GM21723 (cell line): ENCODE measurements around the gene WARS2.
"Not testable (repeated sequence)": the region's sequence is repeated elsewhere in the genome, so short reads cannot be mapped to it uniquely, and the experiment has no call there.

Experiments used
- ATAC-seq: cut with Tn5 transposase; IDR thresholded peaks from one replicate; pipeline ENCODE4 v1.9.1; 2021; ENCODE audit warnings: mild to moderate bottlenecking, moderate library complexity; ENCODE audit not compliant: unreplicated experiment

WARS2 gene

DNA sequence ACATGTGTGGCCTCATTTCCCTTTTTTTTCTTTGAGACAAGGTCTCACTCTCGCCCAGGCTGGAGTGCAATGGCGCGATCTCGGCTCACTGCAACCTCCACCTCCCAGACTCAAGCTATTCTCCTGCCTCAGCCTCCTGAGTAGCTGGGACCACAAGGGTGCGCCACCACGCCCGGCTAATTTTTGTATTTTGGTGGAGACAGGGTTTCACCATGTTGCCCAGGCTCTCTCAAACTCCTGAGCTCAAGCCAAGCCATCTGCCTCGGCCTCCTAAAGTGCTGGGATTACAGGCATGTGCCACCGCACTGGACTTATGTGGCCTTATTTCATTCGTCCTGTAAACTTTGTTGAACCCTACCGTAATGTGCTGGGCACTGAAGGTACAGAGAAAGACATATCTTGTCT, 569 bp upstream of the WARS2 start:
- peak; percentile 5 for ATAC-seq

DNA sequence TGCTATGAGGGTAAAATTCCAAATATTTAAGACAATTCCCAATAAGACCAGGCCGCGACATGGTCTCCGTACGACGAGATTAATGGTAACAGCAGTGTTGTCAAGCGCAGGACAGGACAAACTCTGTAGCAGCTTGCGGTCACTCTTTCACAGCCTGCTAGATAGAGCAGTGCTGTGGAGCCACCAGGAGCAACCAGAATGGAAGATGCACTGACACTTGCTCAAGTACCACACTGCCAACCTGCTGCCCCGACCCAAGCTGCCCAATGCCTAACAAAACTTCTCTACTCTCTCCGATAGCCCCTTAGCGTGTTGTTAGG, 636 bp downstream of the WARS2 start:
- peak; percentile 40 for ATAC-seq

GRCh38 chr1:119139403-119139802, 1.1 kb downstream of the WARS2 start:
- peak; percentile 28 for ATAC-seq

DNA sequence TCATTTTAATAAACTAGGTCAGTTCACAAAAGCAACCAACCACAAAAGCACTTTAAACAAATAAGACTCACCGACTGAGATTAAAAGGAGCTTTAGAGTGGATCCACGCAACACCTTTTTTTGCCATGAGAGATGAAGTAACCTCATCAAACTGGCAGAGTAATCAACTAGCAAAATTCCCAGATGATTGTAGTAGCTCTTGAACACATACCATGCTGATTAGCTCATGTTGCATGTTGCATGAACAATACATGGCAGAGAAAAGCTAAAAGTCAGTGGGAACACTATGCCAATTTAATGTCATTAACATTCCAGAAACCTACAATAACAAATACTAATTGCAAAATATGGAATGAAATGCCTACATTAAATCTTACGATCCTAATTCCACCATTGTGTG, 4.1 kb downstream of the WARS2 start:
- no peak for ATAC-seq

GRCh38 chr1:119133987-119134386, 6.5 kb downstream of the WARS2 start:
- ATAC-seq, result no peak

GRCh38 chr1:119132179-119132578, 8.3 kb downstream of the WARS2 start:
- ATAC-seq, result no peak

DNA sequence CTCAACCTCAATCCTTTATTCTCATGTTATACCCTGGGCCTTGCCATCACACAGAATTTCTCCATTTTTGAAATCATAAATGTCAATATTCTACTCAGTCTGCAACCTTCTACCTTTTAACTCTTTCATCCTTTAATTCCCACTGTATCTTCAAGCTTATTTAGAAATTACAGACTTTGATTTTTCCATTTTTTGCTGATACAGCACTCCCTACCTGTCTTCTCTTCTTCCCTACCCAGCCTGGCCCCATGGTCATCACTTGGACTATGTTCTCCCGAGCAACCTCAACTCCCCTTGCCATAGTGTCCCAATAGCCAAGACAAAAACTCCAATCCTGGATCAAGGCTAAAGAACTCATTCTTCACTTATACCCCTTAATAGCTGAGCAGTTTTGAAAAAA, 14.6 kb downstream of the WARS2 start:
- no peak for ATAC-seq

- no peak for ATAC-seq
Observed at GRCh38 chr1:119124764-119125163, 15.7 kb downstream of the WARS2 start.

DNA sequence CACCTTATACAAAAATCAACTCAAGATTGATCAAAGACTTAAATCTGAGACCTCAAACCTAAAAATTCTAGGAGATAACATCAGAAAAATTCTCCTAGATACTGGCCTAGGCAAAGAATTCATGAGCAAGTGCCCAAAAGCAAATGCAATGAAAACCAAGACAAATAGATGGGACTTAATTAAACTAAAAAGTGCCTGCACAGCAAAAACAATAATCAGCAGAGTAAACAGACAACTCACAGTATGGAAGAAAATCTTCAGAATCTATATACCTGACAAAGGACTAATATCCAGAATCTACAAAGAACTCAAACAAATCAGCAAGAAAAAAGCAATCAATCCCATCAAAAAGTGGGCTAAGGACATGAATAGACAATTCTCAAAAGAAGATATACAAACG, 18.6 kb downstream of the WARS2 start:
- not testable (repeated sequence) for ATAC-seq

GRCh38 chr1:119116725-119117124, 23.7 kb downstream of the WARS2 start:
- ATAC-seq, result no peak

GRCh38 chr1:119115736-119116135, 24.7 kb downstream of the WARS2 start:
- ATAC-seq, result no peak

- ATAC-seq, result no peak
Observed at GRCh38 chr1:119115311-119115710, 25.1 kb downstream of the WARS2 start.

DNA sequence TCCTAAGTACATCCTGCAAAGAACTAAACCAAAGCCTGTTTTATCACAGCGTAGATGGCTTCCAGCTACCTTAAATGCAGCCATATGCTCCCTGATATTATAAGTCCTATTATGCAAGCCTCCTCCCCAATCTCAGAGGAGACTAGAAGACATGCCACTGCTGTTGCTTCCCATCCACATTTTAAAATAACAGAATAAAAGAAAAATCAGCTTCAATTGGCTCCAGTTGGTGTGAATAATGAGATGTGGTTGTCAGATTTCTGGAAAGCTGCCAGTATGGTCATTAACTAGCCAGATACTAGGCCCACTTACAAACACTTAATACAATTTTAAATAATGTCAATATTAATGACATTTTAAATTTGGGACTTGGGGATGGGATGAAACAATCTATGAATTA, 25.7 kb downstream of the WARS2 start:
- ATAC-seq, result no peak

- no peak for ATAC-seq
Observed at GRCh38 chr1:119112791-119113190, 27.7 kb downstream of the WARS2 start.

- ATAC-seq, result no peak
Observed at GRCh38 chr1:119112244-119112643, 28.2 kb downstream of the WARS2 start.

DNA sequence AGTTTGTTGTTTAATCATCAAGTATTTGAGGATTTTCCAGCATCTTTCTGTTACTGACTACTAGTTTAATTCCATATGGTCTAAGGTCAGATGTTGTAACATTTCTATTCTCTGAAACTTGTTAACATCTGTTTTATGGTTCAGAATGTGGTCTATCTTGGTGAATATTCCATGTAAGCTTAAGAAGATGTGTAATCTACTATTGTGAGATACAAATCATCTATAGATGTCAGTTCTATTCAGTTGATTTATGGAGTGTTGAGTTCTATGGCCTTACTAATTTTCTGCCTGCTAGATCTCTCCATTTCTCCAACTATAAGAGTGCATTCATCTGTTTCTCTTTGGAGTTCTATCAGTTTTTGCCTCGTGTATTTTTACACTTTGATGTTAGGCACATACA, 31.5 kb downstream of the WARS2 start:
- ATAC-seq, result no peak

DNA sequence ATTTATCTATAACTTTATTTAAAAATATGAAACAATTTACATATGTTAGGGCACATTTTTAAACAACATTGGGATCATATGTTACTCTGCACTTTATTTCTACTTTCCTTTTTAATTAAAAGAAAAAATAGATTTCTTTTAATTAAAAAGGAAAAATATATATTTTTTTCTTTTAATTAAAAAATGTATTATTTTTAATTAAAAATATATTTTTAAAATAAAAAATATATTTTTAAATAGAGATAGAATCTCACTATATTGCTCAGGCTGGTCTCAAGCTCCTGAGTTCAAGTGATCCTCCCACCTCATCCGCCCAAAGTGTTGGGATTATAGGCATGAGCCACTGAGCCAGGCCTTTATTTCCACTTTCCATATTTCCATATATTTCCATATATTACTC, 36.7 kb downstream of the WARS2 start:
- no peak for ATAC-seq

- ATAC-seq, result no peak
Observed at GRCh38 chr1:119102051-119102450, 38.4 kb downstream of the WARS2 start.

- ATAC-seq, result no peak
Observed at GRCh38 chr1:119101563-119101962, 38.9 kb downstream of the WARS2 start.

GRCh38 chr1:119099775-119100174, 40.7 kb downstream of the WARS2 start:
- no peak for ATAC-seq

DNA sequence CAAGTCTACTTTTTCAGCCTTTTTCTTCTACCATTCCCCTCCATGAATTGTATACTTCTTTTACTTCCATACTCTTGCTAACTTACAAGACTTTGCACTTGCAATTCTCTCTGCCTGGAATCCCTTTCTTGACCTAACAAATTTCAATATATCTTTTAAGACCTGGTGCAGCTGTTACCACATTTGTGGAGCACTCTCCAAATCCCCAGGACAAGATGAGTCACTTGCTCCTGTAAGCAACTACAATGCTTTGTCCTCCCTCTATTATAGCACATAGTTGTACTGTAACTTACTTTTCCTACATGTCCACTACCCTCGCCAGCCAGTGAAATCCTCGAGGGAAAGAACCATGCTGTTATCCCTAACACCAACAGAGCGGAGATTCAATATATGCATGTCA, 43.1 kb downstream of the WARS2 start:
- no peak for ATAC-seq

- ATAC-seq, result no peak
Observed at GRCh38 chr1:119093721-119094120, 46.7 kb downstream of the WARS2 start.

DNA sequence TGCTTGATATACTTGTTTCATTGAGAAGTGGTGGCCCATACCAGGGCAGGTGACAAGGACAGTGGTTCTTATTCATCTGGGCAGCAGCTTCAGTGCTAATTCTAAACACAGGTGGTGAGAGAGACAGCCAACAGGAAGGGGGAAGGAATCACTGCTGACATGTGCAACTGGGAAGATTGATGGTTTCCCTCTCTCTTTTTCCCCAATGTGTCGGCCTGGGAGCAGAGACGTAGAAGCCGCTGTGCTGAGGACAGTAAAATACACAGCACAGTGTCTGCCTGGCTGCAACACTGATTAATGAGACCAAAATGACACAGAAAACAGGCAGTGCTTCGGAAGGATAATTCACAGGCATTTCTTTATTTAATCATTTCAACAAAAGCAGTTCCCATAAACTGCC, 48.8 kb downstream of the WARS2 start:
- no peak for ATAC-seq

GRCh38 chr1:119090250-119090649, 50.2 kb downstream of the WARS2 start:
- ATAC-seq, result no peak
